GM18858 (cell line): ENCODE data around the gene SDK2.
"Not testable (repeated sequence)": the region's sequence is repeated elsewhere in the genome, so short reads cannot be mapped to it uniquely, and the experiment has no call there.

ENCODE experiments used
- ATAC-seq: cut with Tn5 transposase; IDR thresholded peaks from one replicate; pipeline ENCODE4 v1.9.1; 2021; ENCODE audit not compliant: unreplicated experiment

The SDK2 gene

GRCh38 chr17:73337330-73337710 is 306.9 kb downstream of the SDK2 start:
- ATAC-seq = no peak

GRCh38 chr17:73336408-73337329 is 307.6 kb downstream of the SDK2 start:
- no peak for ATAC-seq

- ATAC-seq = no peak
Measured at GRCh38 chr17:73335591-73336407, 308.4 kb downstream of the SDK2 start.

- ATAC-seq = no peak
Measured at GRCh38 chr17:73334771-73335513, 309.3 kb downstream of the SDK2 start.

GRCh38 chr17:73333445-73333844 is 310.8 kb downstream of the SDK2 start:
- not testable (repeated sequence) for ATAC-seq

GRCh38 chr17:73331060-73331459 is 313.2 kb downstream of the SDK2 start:
- no peak for ATAC-seq

GRCh38 chr17:73327676-73328075 is 316.6 kb downstream of the SDK2 start:
- ATAC-seq = no peak

GRCh38 chr17:73325527-73325842 is 318.8 kb downstream of the SDK2 start:
- ATAC-seq = no peak

- no peak for ATAC-seq
Measured at GRCh38 chr17:73324711-73325526, 319.3 kb downstream of the SDK2 start.

GRCh38 chr17:73324160-73324475 is 320.1 kb downstream of the SDK2 start:
- no peak for ATAC-seq

GRCh38 chr17:73323409-73324159 is 320.7 kb downstream of the SDK2 start:
- no peak for ATAC-seq

- ATAC-seq = no peak
Measured at GRCh38 chr17:73320601-73321264, 323.5 kb downstream of the SDK2 start.

- ATAC-seq = no peak
Measured at GRCh38 chr17:73319766-73320165, 324.5 kb downstream of the SDK2 start.

- ATAC-seq = no peak
Measured at GRCh38 chr17:73318836-73319235, 325.4 kb downstream of the SDK2 start.

- ATAC-seq = no peak
Measured at GRCh38 chr17:73318427-73318813, 325.8 kb downstream of the SDK2 start.

GRCh38 chr17:73317513-73318426 is 326.5 kb downstream of the SDK2 start:
- no peak for ATAC-seq

- no peak for ATAC-seq
Measured at GRCh38 chr17:73316919-73317505, 327.2 kb downstream of the SDK2 start.

- no peak for ATAC-seq
Measured at GRCh38 chr17:73315471-73315870, 328.8 kb downstream of the SDK2 start.
